Neural progenitor cell (in vitro differentiated cells): ENCODE results near the gene ASPN. TPM values are rescaled to one million over a fixed set of nuclear protein-coding genes. Genes with fewer than 3 reads are reported as not detected.

Source experiments
- DNase-seq: peaks from one replicate; pipeline ENCODE4 v3.0.0-alpha.2; 2016; ENCODE audit warnings: low spot score
- H2AFZ ChIP-seq: fragments of 200-600 bp; sonication (generic); replicated peaks from 2 replicates; pipeline ENCODE4 v1.6.1; 2016; ENCODE audit warnings: antibody characterized with exemption
- H3F3A ChIP-seq: fragments of 200-600 bp; sonication (generic); 2 replicates; pipeline ENCODE4 v1.6.1; 2016; ENCODE audit warnings: antibody characterized with exemption, low read depth
- H3K27ac ChIP-seq: fragments of 200-600 bp; sonication (generic); 2 replicates; pipeline ENCODE4 v1.5.1; 2016; ENCODE audit warnings: mild to moderate bottlenecking
- H3K27me3 ChIP-seq: fragments of 200-600 bp; sonication (generic); 2 replicates; pipeline ENCODE4 v1.6.1; 2016; ENCODE audit warnings: mild to moderate bottlenecking, moderate library complexity
- H3K36me3 ChIP-seq: fragments of 200-600 bp; sonication (generic); 2 replicates; pipeline ENCODE4 v1.5.1; 2016
- H3K4me1 ChIP-seq: fragments of 200-600 bp; sonication (generic); 2 replicates; pipeline ENCODE4 v1.6.1; 2016; ENCODE audit warnings: mixed run types
- H3K4me2 ChIP-seq: fragments of 200-600 bp; sonication (generic); 2 replicates; pipeline ENCODE4 v1.6.1; 2016
- H3K4me3 ChIP-seq: fragments of 200-600 bp; sonication (generic); 2 replicates; pipeline ENCODE4 v1.5.1; 2016
- H3K79me2 ChIP-seq: fragments of 200-600 bp; sonication (generic); 2 replicates; pipeline ENCODE4 v1.6.1; 2016; ENCODE audit warnings: low read depth
- H3K9ac ChIP-seq: fragments of 200-600 bp; sonication (generic); 2 replicates; pipeline ENCODE4 v1.6.1; 2016
- H3K9me3 ChIP-seq: fragments of 200-600 bp; sonication (generic); 2 replicates; pipeline ENCODE4 v1.5.1; 2016; ENCODE audit warnings: low read depth
- H4K20me1 ChIP-seq: fragments of 200-600 bp; sonication (generic); 2 replicates; pipeline ENCODE4 v1.6.1; 2016; ENCODE audit warnings: low read depth
- H3K27ac Mint-ChIP-seq: 3 replicates; pipeline ENCODE4 v1.8.0; 2021; ENCODE audit warnings: mixed read lengths
- H3K27me3 Mint-ChIP-seq: 2 replicates; pipeline ENCODE4 v1.8.0; 2022; ENCODE audit warnings: low read depth, mild to moderate bottlenecking, inconsistent platforms, moderate library complexity, mixed read lengths; ENCODE audit not compliant: insufficient read depth
- H3K36me3 Mint-ChIP-seq: 3 replicates; pipeline ENCODE4 v1.8.0; 2021; ENCODE audit warnings: mixed read lengths
- H3K4me1 Mint-ChIP-seq: 3 replicates; pipeline ENCODE4 v1.8.0; 2021; ENCODE audit warnings: mixed read lengths
- H3K4me3 Mint-ChIP-seq: 3 replicates; pipeline ENCODE4 v1.8.0; 2021; ENCODE audit warnings: mild to moderate bottlenecking, moderate library complexity, mixed read lengths
- H3K9me3 Mint-ChIP-seq: 3 replicates; pipeline ENCODE4 v1.8.0; 2020; ENCODE audit warnings: mixed read lengths
- CTCF ChIP-seq: fragments of 200-600 bp; sonication (generic); IDR thresholded peaks from 2 replicates; pipeline ENCODE4 v1.5.1; 2017; ENCODE audit warnings: antibody characterized with exemption, mild to moderate bottlenecking
- EZH2 ChIP-seq: fragments of 200-600 bp; sonication (generic); IDR thresholded peaks from 2 replicates; pipeline ENCODE4 v1.6.1; 2017; ENCODE audit warnings: antibody characterized with exemption, mild to moderate bottlenecking, moderate library complexity
- EZH2phosphoT487 ChIP-seq: fragments of 200-600 bp; sonication (generic); IDR thresholded peaks from 2 replicates; pipeline ENCODE4 v1.6.1; 2017; ENCODE audit warnings: antibody characterized with exemption
- total RNA-seq: library from RNA; depleted of rRNA; stranded (reverse); fragments of >200 nt; gene quantifications from 2 replicates; pipeline ENCODE4 v1.2.3, GENCODE V29; 2015; ENCODE audit warnings: low replicate concordance

The ASPN gene
- total RNA-seq, 1 donor from 2014 or later = not detected

- H3K4me1 ChIP-seq = no peaks in the 10 kb centered on the region
- DNase-seq = no peak
- no peaks in the 10 kb centered on the region for H3K79me2 ChIP-seq
- H4K20me1 ChIP-seq = no peaks in the 10 kb centered on the region
- H3K4me3 Mint-ChIP-seq = no peak overlapping the region
- H3K4me1 Mint-ChIP-seq = no peaks in the 10 kb centered on the region
- H3K36me3 Mint-ChIP-seq = no peaks in the 10 kb centered on the region
- H3K27ac ChIP-seq = no peak overlapping the region
- peaks cover 2% of the 10 kb centered on the region for H3K27me3 Mint-ChIP-seq
- H3K36me3 ChIP-seq = no peaks in the 10 kb centered on the region
- no peaks in the 10 kb centered on the region for H3K27me3 ChIP-seq
- no peak for TF ChIP-seq EZH2
- no peak for TF ChIP-seq EZH2phosphoT487
- TF ChIP-seq CTCF = no peak
- H3K27ac Mint-ChIP-seq = no peak overlapping the region
- no peak overlapping the region for H2AFZ ChIP-seq
- no peak overlapping the region for H3K4me2 ChIP-seq
- no peaks in the 10 kb centered on the region for H3K9me3 Mint-ChIP-seq
- H3K4me3 ChIP-seq = no peak overlapping the region
- no peaks in the 10 kb centered on the region for H3F3A ChIP-seq
- H3K9ac ChIP-seq = no peak overlapping the region
- H3K9me3 ChIP-seq = no peaks in the 10 kb centered on the region
Measured at GRCh38 chr9:92486371-92486770, 4.1 kb upstream of the ASPN start.

- Histone ChIP-seq H3K4me3 (no peak overlapping the region), H3K9ac (no peak overlapping the region), H2AFZ (no peak overlapping the region), H3K4me1 (no peaks in the 10 kb centered on the region), H3K9me3 (no peaks in the 10 kb centered on the region), H3K27ac (no peak overlapping the region), H3K4me2 (no peak overlapping the region), H4K20me1 (no peaks in the 10 kb centered on the region), H3F3A (no peaks in the 10 kb centered on the region), H3K79me2 (no peaks in the 10 kb centered on the region), H3K27me3 (no peaks in the 10 kb centered on the region), H3K36me3 (no peaks in the 10 kb centered on the region)
- peaks cover 2% of the 10 kb centered on the region for H3K27me3 Mint-ChIP-seq
- no peaks in the 10 kb centered on the region for H3K4me1 Mint-ChIP-seq
- no peak for DNase-seq
- no peaks in the 10 kb centered on the region for H3K9me3 Mint-ChIP-seq
- H3K4me3 Mint-ChIP-seq = no peak overlapping the region
- no peak overlapping the region for H3K27ac Mint-ChIP-seq
- TF ChIP-seq CTCF = no peak
- no peak for TF ChIP-seq EZH2
- no peak for TF ChIP-seq EZH2phosphoT487
- no peaks in the 10 kb centered on the region for H3K36me3 Mint-ChIP-seq
Measured at GRCh38 chr9:92484563-92484962, 2.3 kb upstream of the ASPN start.

GRCh38 chr9:92483627-92484545 is 1.6 kb upstream of the ASPN start:
- no peaks in the 10 kb centered on the region for H3K27me3 ChIP-seq
- H3K4me3 ChIP-seq = no peak overlapping the region
- H3K27ac Mint-ChIP-seq = no peak overlapping the region
- H3F3A ChIP-seq = no peaks in the 10 kb centered on the region
- no peak overlapping the region for H3K4me2 ChIP-seq
- no peaks in the 10 kb centered on the region for H3K36me3 Mint-ChIP-seq
- peaks cover 2% of the 10 kb centered on the region for H3K27me3 Mint-ChIP-seq
- H3K36me3 ChIP-seq = no peaks in the 10 kb centered on the region
- no peak for DNase-seq
- H2AFZ ChIP-seq = no peak overlapping the region
- H4K20me1 ChIP-seq = no peaks in the 10 kb centered on the region
- H3K9ac ChIP-seq = no peak overlapping the region
- H3K4me1 Mint-ChIP-seq = no peaks in the 10 kb centered on the region
- no peaks in the 10 kb centered on the region for H3K9me3 Mint-ChIP-seq
- H3K27ac ChIP-seq = no peak overlapping the region
- TF ChIP-seq EZH2phosphoT487 = no peak
- no peak for TF ChIP-seq CTCF
- no peak for TF ChIP-seq EZH2
- H3K79me2 ChIP-seq = no peaks in the 10 kb centered on the region
- H3K9me3 ChIP-seq = no peaks in the 10 kb centered on the region
- H3K4me1 ChIP-seq = no peaks in the 10 kb centered on the region
- no peak overlapping the region for H3K4me3 Mint-ChIP-seq
